NCI-H82 treated with DMSO at 0.1 percent for 48 hours (cell line): Measurements from ENCODE around the gene MPI.
"Not testable (repeated sequence)": the region's sequence is repeated elsewhere in the genome, so short reads cannot be mapped to it uniquely, and the experiment has no call there.

Experiments
- DNase-seq: peaks from one replicate; lab custom pipeline; 2025; ENCODE audit not compliant: unreplicated experiment; lab: John Stamatoyannopoulos, UW

Gene MPI

DNA sequence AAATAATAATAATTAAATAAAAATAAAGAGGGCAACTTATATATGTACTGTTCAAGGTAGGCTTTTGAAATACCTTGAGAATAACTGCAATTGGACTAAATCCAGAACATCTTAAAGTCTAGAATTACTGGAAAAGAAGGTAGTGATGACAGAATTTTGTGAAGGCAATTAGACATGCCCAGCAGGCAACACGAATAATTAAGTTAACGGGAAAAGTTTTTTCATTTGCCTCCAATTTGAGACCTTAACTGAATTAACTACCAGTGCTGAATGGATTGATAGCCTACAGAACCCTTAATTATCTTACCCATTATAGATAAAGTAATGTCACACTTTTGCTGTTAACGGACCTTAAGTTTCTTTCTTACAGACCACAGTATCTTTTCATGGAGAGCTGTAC is 34.7 kb downstream of the MPI start:
- no peak for DNase-seq

DNA sequence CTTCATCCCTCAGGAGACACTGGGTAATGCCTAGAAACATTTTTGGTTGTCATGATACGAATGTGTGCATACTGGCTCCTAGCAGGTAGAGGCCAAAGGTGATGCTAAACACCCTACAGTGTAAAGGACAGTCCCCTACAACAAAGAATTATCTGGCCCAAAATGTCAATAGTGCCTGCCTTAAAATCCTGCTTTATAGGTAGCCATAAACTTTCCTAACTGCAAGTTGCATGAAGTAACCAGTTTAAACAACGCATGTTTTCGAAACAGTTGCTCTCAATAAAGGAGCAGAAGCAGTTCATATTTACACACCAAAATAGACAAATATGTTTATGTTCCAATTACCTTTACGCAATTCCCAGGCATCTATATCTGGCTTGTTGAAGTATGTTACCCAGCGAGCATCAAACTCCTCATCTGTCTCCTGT is 38.9 kb downstream of the MPI start:
- no peak for DNase-seq

DNA sequence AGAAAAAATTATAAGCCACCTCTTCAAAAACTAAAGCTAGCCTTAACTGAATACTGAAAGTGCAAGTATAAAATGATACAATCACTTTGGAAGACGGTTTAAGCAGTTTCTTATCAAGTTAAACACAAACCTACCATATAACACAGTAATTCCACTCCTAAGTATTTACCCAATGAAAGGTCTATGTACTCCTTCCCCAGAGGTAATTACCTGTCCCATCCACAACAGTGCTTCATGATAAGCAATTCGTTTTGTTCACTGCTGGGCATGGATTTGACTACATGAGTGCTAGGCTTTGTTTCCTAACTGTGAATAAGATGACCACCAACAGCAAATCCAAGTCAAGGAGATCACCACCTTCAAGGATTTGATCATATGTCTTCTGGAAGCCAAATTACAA is 43.7 kb downstream of the MPI start:
- no peak for DNase-seq

DNA sequence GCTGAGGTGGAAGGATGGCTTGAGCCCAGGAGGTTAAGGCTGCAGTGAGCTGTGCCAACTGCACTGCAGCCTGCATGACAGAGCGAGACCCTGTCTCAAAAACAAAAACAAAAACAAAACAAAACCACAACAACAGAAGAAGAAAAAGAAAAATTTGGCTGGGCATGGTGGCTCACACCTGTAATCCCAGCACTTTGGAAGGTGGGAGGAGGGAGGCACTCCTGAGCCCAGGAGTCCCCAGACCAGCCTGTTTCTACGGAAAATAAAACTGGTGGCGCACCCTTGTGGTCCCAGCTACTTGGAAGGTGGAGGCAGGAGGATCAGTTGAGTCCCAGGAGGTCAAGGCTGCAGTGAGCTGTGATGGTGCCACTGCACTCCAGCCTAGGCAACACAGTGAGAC is 45.4 kb downstream of the MPI start:
- DNase-seq: not testable (repeated sequence)

DNA sequence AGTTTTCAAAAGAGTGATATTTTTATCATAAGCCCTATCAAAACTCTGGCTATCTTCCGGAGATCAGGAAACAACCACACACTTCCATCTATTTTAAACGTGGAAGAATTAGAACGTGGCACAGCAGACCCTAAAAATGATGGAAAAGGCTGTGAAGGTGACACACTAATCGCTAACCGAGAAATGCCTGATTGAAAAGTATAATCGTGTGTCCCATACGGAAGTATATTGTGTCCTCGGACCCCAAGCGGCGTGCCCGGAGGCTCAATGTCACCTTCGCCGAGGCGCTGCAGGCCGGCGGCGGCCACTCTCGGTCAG is 47.4 kb downstream of the MPI start:
- DNase-seq: no peak

DNA sequence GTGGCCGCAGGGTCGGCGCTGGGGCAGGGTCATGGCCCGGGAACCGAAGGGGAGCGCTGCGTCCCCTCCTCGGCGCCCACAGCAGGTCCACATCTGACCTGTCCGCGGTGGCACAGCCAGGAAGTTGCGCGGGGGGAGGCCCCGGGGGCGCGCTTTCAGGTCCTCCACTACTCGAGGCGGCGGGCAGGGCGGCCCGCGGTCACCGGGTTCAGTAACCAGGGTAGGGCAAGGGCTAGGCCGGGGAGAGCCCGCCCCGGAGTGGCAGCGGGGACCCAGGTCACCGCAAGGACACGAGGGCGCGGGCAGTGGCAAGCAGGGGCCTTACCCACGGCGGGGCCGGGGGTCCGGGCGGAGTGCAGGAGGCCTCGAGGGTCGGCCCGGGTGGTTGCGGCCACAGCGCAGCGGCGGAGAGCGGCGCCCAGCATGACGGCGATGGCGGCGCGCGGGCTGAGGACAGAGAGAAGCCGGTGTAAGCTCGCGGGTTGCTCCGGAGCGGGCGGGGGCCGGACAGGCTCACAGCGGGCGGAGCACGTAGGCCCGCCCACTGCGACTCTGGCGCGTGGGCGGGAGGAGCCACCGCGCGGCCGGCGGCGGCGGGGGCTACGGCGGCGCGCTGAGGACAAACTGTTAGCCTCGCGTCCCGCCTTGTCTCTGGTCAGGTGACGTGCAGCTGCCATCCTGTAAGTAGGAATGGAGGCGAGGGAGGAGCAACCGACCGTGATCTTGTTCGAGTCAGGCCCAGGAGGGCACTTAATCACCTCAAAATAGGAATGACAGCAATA is 47.9 kb downstream of the MPI start, which contains the start of gene COX5A:
TSS of gene COX5A (minus strand) at position 484 of the 782 bp plus-strand sequence. CDS start at position 425, 59 bp downstream.
- DNase-seq: peak; percentile 79

DNA sequence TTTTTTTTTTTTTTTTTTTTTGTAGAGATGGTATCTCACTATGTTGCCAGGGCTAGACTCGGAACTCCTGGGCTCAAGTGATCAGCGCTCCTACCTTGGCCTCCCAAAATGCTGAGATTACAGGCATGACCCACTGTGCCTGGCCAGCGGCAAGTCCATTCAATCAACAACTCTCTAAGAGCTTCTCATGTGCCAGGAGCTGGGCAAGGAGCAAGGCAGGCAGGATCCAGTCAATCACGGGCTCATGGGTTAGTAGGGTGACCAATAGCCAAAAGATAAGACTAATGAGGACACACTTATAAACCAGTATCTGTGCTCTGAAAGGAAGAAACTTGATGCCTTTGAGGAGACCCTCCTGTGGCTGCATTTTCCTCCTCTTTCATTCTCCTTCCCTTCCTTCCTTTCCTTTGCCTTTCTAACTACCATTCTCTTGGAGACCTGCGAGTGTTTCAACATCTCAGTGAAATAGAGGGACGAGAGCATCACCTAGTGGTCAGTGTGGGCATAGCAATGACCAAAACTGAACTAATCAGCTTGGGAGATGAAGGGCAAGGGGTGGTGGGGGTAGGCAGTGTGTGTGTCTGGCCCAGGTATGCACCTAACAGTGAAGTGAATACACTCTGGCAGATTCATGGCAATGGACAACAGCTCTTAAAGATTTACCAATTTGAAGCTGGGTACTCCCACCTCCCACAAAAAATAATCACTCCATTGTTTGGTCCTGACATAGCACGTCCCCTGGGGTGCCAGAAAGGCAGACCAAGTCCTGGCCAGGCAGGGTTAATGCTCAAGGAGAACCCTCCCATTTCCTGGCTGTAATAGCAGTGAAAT is 60.5 kb downstream of the MPI start:
- DNase-seq: peak; percentile 65

DNA sequence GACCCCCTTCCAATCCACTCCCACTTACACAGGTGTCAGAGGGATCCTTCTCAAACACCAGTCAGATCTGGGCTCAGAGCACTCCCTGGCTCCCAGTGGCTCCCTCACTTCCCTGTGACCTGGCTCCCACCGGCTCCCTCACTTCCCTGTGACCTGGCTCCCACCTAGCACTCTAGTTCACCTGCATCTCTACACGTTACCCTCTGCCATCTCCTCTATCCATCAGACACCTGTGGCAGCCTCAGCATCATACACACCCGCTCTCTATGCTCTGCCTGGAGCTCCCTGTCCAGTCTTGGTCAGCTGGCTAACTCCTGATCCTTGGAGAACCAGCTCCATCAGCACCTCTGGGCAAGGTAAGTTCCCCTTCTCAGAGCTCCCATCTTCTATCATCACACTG is 61.2 kb downstream of the MPI start:
- no peak for DNase-seq
